ENCODE measurements around the gene CLEC4F.

DNA sequence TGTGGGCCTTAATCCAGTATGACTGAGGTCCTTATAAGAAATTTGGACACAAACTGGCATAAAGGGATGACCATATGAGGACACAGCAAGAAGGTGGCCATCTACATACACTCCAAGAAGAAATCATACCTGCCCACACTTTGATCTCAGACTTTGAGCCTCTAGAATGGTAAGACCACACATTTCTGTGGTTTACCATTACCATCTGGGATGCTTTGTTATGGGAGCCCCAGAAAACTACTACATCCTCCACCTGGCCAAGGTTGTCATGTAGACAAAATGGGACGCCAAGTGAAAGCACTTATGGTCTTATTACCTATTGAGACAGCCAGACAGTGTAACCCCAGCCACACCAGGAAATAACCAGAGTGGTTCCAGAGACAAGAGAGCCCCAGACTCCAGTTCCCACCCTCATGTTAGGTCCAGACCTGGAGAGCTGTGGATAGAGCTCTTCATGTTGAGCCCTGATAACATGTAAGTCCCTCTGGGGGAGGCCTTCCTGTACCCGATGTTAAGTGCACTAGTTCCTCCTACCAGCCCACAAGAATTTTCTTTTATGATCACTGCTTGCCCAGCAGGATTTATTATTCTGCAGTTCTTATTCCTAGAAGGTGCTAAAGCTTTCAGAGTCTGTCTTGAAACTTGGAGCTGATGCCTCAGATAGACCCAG, 47.8 kb downstream of the CLEC4F start:
- TF ChIP-seq, protein P1, sequence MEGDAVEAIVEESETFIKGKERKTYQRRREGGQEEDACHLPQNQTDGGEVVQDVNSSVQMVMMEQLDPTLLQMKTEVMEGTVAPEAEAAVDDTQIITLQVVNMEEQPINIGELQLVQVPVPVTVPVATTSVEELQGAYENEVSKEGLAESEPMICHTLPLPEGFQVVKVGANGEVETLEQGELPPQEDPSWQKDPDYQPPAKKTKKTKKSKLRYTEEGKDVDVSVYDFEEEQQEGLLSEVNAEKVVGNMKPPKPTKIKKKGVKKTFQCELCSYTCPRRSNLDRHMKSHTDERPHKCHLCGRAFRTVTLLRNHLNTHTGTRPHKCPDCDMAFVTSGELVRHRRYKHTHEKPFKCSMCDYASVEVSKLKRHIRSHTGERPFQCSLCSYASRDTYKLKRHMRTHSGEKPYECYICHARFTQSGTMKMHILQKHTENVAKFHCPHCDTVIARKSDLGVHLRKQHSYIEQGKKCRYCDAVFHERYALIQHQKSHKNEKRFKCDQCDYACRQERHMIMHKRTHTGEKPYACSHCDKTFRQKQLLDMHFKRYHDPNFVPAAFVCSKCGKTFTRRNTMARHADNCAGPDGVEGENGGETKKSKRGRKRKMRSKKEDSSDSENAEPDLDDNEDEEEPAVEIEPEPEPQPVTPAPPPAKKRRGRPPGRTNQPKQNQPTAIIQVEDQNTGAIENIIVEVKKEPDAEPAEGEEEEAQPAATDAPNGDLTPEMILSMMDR (IDR thresholded peaks at IDR 0.05): no peak
- TF ChIP-seq POLR2A (IDR thresholded peaks at IDR 0.05) (no peak), POLR2AphosphoS5 (IDR thresholded peaks at IDR 0.05; ENCODE audit: insufficient read depth in 1 of 2, low read depth in 1 of 2) (no peak)

Data from vagina (tissue), 2 donors.